DND-41 (cell line): ENCODE results near the gene DOHH.

Source experiments
- CTCF ChIP-seq: IDR thresholded peaks from 2 replicates; pipeline ENCODE4 v1.5.1; 2012; ENCODE audit warnings: borderline replicate concordance, low read length, moderate library complexity, mild to moderate bottlenecking; ENCODE audit not compliant: poor library complexity, severe bottlenecking; ENCODE audit errors: extremely low read depth
- EZH2 ChIP-seq: IDR thresholded peaks from 3 replicates; pipeline ENCODE4 v1.6.1; 2012; ENCODE audit warnings: borderline replicate concordance, low read depth, mild to moderate bottlenecking, moderate library complexity, low read length, inconsistent platforms; ENCODE audit not compliant: severe bottlenecking

DNA sequence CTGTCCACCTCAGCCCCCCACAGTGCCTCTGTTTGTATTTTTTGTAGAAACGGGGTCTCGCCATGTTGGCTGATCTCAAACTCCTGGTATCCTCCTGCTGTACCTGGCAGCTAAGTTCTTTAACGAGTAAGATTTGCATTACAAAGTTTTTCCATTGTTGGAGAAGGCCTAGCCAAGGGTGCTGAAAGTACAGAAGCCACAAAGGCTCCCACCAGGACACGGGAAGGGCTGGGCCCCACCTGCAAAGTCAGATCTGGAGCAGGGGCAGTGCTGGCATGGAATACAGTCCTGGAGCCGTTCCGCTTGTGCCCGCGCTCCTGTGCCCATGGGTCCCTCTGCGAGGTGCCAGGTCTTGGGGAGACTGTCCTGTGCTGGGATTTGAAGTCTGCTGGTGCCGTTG, 17.8 kb upstream of the DOHH start:
- TF ChIP-seq CTCF = no peak
- no peak for TF ChIP-seq EZH2
